ENCODE data around the gene HDAC9.

HDAC9 gene

DNA sequence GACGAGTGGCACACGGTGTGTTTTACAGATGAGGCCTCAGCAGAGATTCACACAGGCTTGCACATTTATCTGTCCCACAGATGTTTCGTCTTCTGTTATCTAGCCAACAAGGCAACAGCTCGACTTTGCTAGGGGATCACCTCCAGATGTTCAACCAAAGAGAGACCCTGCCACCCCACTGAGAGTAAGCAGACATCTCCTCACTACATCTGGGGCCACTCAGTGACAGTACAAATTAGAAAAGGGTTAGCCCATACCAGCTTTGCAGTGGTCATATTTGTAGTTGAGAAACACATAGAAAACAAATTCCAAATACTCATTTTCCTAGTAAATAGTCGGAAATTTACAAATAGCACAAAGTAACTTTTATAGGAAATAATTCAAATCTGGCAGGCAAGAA is 164.2 kb downstream of the HDAC9 start:
- DNase-seq (ENCODE audit: low read depth), result no peak

DNA sequence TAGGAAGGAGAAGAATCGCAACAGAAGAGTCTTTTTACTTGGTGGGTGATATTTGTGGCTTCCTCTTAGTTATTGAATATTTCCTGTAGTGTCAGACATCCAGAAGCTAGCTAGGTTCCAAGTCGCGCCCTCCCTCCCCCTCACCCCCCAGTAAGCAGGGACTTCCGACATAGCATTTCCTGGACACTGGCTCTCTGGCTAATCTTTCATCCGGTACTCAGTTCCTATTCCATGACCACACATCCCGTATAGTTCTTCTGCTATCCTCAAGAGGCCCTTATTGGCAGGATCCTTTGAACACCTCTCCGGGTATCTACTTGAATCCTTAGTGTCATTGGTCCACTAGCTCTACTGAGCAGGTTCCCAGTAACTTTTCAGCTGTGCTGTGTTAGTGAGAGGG is 167.8 kb downstream of the HDAC9 start:
- DNase-seq (ENCODE audit: low read depth), result no peak

DNA sequence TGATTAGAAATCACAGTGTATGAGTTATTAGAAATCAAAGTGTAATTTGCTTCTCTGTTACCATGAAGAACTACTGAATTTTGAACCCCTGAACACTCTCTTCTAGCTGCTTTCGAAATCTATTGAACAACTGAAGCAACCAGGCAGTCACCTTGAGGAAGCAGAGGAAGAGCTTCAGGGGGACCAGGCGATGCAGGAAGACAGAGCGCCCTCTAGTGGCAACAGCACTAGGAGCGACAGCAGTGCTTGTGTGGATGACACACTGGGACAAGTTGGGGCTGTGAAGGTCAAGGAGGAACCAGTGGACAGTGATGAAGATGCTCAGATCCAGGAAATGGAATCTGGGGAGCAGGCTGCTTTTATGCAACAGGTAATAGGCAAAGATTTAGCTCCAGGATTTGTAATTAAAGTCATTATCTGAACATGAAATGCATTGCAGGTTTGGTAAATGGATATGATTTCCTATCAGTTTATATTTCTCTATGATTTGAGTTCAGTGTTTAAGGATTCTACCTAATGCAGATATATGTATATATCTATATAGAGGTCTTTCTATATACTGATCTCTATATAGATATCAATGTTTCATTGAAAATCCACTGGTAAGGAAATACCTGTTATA is 170.7 kb downstream of the HDAC9 start:
- DNase-seq (ENCODE audit: low read depth), result peak; percentile 79

DNA sequence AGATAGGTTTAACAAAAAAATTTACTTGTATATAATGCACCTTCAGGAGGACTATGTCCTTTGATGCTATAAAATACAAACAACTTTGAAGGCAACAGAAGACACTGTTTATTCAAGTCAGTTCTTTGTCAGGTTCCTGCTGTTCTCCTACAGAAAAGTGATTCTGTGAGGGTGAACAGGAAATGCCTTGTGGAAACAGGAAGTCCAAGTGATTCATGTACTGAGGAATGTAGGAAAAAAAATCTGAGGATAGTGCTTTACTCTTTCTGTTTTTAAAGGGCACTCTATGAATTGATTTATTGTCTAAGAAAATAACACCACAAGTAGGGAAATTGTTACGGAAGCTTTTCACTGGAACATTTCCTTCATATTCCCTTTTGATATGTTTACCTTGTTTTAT is 171.9 kb downstream of the HDAC9 start:
- peak; percentile 80 for DNase-seq (ENCODE audit: low read depth)

DNA sequence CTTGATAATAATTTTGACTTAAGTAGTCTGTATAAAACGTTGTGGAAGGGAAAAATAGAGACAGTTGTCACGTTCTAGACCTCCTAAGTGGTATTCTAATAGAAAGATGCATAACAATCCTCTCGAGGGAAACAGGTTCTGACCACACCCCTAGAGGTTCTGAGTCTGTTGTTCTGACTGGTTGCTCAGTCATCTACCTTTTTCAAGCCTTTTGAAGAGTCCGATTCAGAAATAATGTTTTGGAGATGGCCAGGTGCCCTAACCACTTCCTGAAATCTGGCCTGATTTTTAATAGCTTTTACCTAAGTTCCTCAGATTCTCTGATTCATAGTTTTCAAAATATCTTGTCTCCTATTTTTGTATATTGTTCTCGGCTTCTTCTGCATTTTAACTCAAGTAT is 175.6 kb downstream of the HDAC9 start:
- DNase-seq (ENCODE audit: low read depth), result no peak

DNA sequence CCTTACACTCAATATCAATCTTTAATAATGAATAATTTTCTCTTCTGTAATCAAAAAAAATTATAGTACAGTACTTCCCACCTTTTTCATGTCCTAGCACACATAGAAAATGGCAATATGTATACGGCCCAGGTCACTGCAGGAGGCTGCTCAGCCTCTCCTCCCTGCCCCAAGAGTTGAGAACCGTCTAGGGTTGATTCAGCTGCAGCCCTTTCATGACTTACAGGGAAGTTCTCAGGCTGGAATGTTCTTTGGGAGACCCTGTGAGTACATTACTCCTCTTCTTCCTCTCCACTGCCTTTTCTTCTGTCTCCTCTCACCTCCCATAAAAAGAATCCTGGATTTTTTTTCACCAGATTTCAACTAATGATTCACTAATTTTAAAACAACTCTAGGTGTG is 180.0 kb downstream of the HDAC9 start:
- no peak for DNase-seq (ENCODE audit: low read depth)

DNA sequence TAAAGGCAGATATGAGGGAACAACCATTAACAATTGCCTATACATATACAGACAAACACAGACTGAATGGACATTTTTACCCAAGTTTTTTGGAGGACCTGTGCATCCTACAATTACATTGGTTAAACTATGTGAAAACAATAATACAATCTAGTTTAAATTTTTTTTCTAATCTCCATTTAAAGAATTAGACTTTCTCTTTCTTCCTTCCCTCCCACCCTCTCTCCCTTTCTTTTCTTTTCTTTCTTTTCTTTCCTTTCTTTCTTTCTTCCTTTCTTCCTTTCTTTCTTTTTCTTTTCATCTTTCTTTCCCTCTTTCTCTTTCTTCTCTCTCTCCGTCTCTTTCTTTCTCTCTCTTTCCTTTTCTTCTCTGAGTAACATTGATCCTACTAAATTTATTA is 183.7 kb downstream of the HDAC9 start:
- DNase-seq (ENCODE audit: low read depth), result no peak

DNA sequence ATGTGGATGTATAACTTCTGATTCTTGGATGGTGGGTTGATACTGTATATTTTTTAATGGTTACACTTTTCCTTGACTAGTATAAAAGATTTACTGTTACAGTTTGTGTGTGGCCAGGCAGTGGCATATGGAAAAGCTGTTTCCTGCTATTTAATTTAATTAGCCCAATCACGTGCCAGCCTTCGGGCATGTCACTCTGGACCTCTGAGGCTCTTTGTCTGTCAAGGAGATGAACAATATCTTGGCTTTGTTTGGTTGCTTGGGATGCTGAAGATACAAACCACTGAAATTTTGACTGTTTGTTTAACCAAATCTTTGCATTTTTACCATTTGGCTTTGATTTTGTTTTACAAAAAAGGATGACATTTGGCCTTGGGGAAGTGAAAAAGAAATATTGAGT is 185.0 kb downstream of the HDAC9 start:
- DNase-seq (ENCODE audit: low read depth), result no peak

DNA sequence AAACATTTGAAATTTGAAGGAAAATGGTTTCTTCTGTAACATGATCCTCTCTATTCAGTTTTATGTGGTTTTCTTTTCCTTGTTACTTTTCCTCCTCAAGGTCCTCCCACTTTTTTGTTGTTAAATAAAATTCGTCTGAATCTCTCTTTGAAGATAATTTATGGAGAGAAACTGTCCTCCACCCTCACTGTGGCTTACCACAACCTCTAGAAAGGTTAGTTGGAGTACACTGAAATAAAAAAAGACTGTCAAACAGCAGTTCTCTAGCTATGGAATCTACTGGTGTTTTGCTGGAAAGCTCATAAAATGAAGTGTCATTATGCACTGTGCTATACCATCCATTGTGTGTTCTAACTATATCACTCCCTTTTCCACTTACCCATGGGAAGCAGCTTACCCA is 189.4 kb downstream of the HDAC9 start:
- no peak for DNase-seq (ENCODE audit: low read depth)

DNA sequence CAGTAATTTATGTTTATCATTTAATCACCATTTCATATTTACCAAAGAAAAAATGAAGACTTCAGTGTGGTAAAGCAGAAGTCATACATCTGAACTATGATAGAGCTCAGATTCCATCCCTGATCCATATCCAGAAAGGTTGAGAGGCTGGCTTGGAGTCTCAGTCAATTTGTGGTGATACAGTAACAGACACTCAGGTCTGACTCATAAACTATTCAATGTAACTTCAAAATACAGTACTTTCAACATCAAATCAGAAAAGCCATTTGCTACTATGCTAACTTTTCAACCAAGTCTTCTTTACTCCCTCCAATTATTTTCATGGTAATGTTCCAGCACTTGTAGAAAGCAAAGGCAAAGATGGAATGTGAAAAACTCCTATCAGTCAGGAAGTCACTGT is 190.4 kb downstream of the HDAC9 start:
- DNase-seq (ENCODE audit: low read depth), result peak; percentile 44

DNA sequence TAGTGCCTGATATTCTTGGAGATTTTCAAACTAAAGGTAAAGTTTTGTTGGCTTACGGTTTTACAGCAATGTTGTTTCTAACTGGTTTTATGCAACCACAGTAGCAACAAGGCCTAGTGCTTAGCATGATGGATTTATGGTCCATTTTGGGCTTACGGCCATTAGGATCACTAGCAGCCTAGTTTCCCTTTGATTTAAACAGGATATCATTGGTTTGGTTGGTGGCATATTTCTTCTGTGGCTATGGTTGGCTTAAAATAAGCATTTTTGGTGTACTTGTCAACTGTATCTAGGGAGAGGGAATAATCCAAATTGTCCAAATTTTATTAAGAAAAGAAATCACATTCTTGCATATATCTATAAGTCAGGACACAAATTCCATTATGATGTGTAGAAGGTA is 194.0 kb downstream of the HDAC9 start:
- DNase-seq (ENCODE audit: low read depth), result no peak

DNA sequence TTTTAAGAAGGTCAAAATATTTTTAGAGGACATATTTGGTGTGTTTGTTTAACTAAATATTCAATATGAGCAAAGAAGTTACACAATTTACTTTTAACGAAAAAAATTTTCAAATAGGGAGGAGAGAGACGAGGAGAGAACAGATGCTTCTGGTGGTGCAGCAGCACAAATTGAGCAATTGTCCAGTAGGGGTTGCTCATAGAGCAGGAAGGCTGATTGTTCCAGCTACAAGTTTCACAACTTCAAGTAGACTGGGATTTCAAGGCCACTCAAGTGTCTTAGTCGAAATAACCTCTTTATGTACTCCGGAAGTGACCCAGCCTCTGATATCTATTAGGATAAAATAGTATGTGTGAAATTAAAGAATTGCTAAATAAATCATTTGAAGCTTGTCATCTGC is 197.9 kb downstream of the HDAC9 start:
- peak; percentile 96 for DNase-seq (ENCODE audit: low read depth)

DNA sequence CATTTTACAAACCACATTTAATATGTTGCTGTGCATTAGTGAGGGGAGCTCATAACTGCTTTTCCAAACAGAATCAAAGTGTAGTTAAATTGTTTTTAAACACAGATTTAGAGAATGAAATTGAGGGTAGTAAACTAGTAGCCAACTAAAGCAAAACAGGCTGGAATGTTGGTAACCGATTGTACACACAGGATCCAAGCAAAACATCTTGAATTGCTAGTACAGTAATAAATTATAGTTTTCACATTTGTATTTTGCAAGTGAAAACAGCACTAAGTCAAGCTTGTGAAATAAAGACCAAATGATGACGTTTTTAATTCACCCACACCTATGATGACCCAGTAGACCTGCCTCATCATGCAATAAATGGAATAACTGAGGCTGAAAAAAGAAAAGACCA is 198.3 kb downstream of the HDAC9 start:
- no peak for DNase-seq (ENCODE audit: low read depth)

DNA sequence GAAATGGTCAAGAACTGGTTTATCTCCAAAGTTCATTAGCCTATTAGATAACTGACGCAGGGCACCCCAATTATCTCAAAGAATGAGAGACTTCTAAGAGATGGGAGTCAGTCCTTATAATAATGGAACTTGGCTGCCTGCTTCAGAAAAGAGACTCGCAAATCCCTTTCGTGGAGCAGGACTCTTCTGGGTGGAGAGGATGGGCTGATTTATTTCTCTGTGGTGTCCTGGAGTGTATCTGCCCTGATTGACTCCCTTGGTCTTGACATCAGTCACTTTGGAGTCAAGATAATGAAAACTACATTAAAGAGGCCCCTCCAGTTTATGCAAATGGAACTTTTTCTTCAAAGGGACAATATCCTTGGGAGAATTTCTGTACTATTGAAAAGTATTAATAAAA is 198.9 kb downstream of the HDAC9 start:
- DNase-seq (ENCODE audit: low read depth), result no peak

DNA sequence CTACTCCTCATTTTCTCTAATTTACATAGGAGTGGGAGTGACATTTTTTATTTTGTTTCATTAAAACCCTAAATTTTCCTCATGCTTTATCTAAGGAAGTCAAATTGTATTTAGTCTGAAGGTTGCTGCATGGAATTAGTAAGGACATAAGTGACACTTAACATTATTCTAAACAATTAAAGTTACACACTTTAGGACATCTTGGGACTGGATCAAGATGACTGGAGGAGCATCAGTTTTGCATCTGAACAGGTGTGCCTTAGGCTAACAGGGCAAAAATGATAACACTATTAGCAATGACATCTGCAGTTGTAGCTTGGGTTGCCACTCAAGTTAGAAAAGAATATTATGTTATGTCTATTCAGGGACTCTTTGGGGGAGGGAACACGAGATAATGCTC is 199.4 kb downstream of the HDAC9 start:
- DNase-seq (ENCODE audit: low read depth), result no peak

DNA sequence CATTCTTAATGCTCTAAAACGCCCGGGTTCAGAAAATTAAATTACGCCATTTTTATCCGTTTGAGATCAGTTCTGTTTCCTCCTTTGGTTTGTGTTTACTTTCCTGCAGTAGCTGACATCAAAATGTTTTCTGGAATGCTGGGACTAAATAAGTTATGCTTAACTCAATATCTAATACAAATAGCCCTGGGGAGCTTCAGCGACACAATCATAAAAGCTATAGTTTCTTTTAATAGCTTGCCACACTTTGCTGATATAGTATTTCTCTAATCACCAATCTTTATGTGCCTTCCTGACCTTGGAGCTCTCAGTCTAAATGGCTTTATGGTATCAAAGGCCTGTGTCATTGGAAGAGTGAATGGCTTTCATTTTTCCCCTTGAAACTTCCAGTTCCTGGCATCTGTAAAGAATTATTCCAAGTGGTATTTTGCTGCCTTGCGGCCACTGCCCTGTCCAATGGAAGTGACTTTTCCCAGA is 202.7 kb downstream of the HDAC9 start:
- DNase-seq (ENCODE audit: low read depth), result no peak

DNA sequence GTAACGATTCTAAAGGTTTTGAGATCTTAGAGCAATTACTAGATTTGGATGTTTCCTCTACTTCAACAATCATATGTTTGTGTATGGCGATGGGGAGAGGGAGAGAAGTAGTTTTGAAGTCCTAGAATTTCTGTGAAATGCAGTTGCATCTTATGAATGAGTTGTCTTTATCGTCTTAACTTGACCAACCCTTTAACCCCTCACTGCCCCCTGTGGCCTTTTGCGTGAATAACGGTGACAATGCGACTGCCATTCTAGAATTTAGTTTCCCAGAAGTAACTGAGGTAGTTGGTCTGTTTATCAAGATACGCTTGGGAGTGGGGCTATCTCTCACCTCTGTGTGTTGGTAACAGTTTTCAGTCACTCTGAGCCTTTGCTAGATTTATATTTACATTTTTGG is 204.6 kb downstream of the HDAC9 start:
- DNase-seq (ENCODE audit: low read depth), result no peak

DNA sequence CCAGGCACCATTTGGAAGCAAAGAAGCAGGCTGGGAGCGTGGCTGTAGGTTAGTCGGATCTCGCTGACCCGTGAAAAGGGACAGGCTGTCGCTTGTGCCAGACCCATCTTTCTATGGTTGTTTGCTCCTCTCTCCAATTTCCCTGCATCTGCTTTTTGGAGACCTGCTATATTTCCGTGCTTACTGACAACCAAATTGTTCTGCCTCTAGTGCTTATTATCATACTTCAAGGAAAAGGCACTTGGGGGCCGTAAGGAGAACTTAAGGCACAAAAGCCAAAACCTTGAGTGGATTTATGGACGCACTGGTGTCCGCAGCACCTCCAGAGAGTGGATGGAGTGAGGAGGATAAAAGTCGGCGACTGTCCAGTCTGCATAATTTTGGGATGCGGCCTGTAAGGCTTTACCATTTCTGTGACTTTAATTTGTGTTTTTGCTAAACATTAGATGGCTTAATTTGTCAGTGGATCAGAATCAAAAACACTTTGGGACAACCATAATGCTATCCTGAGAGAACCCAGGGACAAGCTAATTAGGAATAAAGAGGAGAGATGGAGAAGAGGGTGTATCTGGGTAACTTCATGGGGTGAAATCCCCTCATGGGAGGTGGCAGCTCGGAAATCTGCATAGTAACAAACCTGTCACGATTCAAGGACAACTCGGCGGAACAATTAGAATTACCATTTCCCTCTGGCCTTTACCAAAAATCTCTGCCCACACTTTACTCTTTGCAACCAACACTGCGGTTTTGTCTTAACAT is 206.7 kb downstream of the HDAC9 start:
- DNase-seq (ENCODE audit: low read depth), result no peak

DNA sequence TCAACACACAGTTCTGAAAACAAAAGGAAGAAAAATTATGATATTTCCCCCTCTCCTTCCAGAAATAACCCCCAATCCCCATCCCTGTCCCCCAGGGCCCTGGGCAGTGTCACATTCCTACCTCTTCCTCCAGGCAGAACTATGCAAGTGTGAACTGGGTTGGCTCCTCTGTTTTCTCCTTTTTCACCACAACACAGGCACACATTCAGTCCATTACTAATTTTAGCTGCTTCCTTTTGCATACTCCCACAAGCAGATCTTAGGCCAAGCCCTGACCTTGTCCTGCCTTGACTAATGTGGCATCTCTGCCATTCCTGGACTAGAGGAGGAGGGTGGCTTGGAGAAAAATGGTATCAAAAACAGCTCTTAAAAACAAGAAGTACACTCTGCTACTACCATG is 208.1 kb downstream of the HDAC9 start:
- DNase-seq (ENCODE audit: low read depth), result no peak

DNA sequence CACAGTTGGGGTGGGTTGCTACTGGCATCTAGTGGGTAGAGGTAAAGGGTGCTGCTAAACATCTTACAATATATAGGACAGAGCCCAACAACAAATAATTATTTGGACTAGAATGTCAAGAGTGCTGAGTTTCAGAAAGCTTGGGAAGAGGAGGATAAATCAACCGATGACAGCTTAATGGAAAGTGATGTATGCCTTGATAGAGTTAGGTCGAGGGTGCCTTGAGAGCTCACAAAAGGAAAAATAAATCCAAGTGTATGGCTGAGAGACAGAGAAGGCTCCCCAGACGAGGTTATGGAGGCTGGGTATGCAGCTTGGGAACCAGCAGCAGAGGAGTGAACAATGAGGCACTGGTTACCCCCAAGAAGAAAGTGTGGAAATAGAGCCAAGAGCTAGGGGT is 211.1 kb downstream of the HDAC9 start:
- no peak for DNase-seq (ENCODE audit: low read depth)

DNA sequence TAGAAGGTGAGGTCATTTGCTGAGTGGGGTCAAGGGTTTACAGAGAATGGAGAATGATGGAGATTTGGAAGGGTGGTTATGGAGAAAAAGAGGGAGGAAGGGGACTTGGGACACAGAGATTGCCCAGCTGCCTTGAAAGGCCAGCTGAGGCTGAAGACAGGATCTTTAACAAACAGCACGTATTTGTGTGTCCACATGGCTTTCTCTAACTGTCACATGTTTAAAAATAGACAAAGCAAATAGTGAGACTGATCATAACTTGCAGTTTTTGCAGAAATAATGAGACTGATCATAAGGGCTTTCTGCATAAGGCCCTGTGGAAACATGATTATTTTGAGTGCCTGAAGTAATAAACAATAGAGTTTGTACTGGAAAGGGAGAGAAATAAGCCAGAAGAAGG is 212.7 kb downstream of the HDAC9 start:
- no peak for DNase-seq (ENCODE audit: low read depth)

DNA sequence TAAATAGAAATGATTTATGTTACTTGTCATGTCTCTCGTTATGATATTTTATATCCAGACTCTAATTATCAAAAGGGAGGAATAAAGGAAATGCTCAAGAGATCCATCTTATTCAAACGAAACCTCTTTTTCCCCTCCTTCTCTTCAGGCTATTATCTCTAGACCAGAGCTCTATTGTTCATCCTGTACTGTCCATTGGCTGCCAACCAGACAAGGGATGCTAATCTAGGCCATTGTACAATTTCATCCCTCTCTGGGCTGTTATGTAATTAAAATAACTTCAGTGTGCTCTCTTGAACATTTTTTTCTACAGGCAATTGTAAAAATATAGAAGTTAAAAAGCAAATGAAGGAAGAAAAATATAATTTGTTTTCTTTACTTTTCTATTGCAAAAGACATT is 220.4 kb downstream of the HDAC9 start:
- DNase-seq (ENCODE audit: low read depth), result no peak

DNA sequence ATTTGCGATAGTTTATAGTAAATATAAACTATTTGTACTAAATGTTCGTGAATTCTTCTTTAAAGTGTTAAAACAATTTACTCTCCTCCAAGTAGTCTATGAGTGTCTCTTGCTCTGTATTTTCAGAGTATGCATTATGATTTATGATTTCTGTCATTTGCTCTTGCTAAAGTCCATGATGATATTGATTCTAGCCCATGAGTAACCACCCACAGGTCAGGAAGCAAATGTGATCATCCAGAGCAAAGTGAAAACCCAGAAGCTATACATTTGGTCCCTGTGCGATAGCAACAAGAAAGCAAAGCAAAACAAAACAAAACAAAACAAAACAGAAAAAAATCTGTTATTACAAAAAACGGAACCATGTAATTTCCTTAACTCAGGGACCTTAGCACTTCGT is 225.9 kb downstream of the HDAC9 start:
- no peak for DNase-seq (ENCODE audit: low read depth)

DNA sequence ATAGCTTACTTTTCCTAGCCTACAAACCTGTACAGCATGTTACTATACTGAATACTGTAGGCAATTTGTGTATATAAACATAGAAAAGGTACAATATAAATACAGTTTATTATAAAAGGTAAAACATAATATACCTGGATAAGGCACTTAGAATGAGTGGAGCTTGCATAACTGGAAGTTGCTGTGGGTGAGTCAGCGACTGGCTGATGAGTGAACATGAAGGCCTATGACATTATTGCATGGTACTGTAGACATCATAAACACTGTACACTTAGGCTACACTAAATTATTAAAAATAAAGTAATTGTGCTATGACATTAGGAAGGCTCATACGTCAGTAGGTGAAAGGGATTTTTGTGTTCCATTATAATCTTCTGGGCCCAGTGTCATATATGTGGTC is 228.8 kb downstream of the HDAC9 start:
- peak; percentile 55 for DNase-seq (ENCODE audit: low read depth)

All from iris pigment epithelial cell (primary cell).